Endothelial cell of umbilical vein (primary cell): Measurements from ENCODE around the gene LANCL2. TPM values are rescaled to one million over a fixed set of nuclear protein-coding genes. Genes with fewer than 3 reads are reported as not detected.
"Not testable (repeated sequence)": the region's sequence is repeated elsewhere in the genome, so short reads cannot be mapped to it uniquely, and the experiment has no call there.

Experiments used
- BruUV-seq: library from RNA; stranded (reverse); fragments of 400-500 nt; replicated peaks from 2 replicates; lab custom pipeline; 2021; lab: Mats Ljungman, UMichigan
- CTCF ChIA-PET: fragments of 300-600, 350-600 bp; sonication (Branson Sonifier 250); formaldehyde crosslinking; loops from one replicate; lab custom pipeline; 2021; ENCODE audit warnings: antibody characterized with exemption, inconsistent platforms; lab: Charles Lee
- POLR2A ChIA-PET: fragments of 300-600, 350-600 bp; sonication (Branson Sonifier 250); formaldehyde crosslinking; loops from one replicate; lab custom pipeline; 2021; ENCODE audit warnings: antibody characterized with exemption, inconsistent platforms; lab: Charles Lee
- DNase-seq: peaks from one replicate; pipeline ENCODE4 v3.0.0-alpha.2; 2011; ENCODE audit warnings: low read depth, low spot score
- FAIRE-seq: peaks from 2 replicates; lab custom pipeline; 2011; peaks lifted over from hg19 to GRCh38; lab: Jason Lieb, UNC
- H2AFZ ChIP-seq: 2 replicates; pipeline ENCODE4 v1.6.0; 2012; ENCODE audit warnings: low read depth, low read length, control low read depth, inconsistent platforms
- H3K27ac ChIP-seq: 2 replicates; pipeline ENCODE4 v1.5.1; 2011; ENCODE audit warnings: low read depth, mild to moderate bottlenecking, control low read depth, low read length, moderate library complexity; ENCODE audit not compliant: insufficient read depth
- H3K27me3 ChIP-seq, 2 experiments: 2 replicates each; pipeline versions ENCODE4 v1.6.0 to v1.6.1; 2011; ENCODE audit warnings: low read length in 2 of 2, mixed read lengths in 1 of 2; ENCODE audit not compliant: control insufficient read depth in 2 of 2, insufficient read depth in 2 of 2
- H3K36me3 ChIP-seq, 2 experiments: 2 replicates in 1 of 2; 3 replicates in 1 of 2; pipeline ENCODE4 v1.5.1; 2011; ENCODE audit warnings: low read length in 2 of 2, mild to moderate bottlenecking in 1 of 2, moderate library complexity in 1 of 2; ENCODE audit not compliant: control insufficient read depth in 2 of 2, insufficient read depth in 2 of 2; ENCODE audit errors: extremely low read depth in 1 of 2
- H3K4me1 ChIP-seq: 3 replicates; pipeline ENCODE4 v1.5.1; 2011; ENCODE audit warnings: mild to moderate bottlenecking, low read length; ENCODE audit not compliant: control insufficient read depth, insufficient read depth; ENCODE audit errors: extremely low read depth
- H3K4me2 ChIP-seq: 2 replicates; pipeline ENCODE4 v1.6.1; 2011; ENCODE audit warnings: low read length, control low read depth, mixed read lengths; ENCODE audit not compliant: insufficient read depth
- H3K4me3 ChIP-seq, 3 experiments: fragments of 200-600 bp in 1 of 3; sonication (generic), shearing (Covaris generic) in 1 of 3; replicated peaks in 1 of 3; 2 replicates each; pipeline ENCODE4 v1.5.1; 2011 to 2016; ENCODE audit warnings: control low read depth in 3 of 3, low read length in 3 of 3, mild to moderate bottlenecking in 2 of 3, inconsistent platforms in 1 of 3, low read depth in 1 of 3, moderate library complexity in 1 of 3; ENCODE audit not compliant: insufficient read depth in 1 of 3
- H3K79me2 ChIP-seq: 2 replicates; pipeline ENCODE4 v1.6.0; 2012; ENCODE audit warnings: low read length, inconsistent platforms; ENCODE audit not compliant: control insufficient read depth, insufficient read depth
- H3K9ac ChIP-seq: replicated peaks from 2 replicates; pipeline ENCODE3; 2011; ENCODE audit warnings: low read length, control low read depth; ENCODE audit not compliant: insufficient read depth; ENCODE audit errors: extremely low read depth
- H3K9me1 ChIP-seq: replicated peaks from 3 replicates; pipeline ENCODE4 v1.6.0; 2011; ENCODE audit warnings: mild to moderate bottlenecking, low read length; ENCODE audit not compliant: control insufficient read depth, insufficient read depth; ENCODE audit errors: extremely low read depth
- H3K9me3 ChIP-seq: replicated peaks from 2 replicates; pipeline ENCODE4 v1.5.1; 2012; ENCODE audit warnings: low read length, inconsistent platforms; ENCODE audit not compliant: control insufficient read depth, insufficient read depth
- H4K20me1 ChIP-seq: replicated peaks from 2 replicates; pipeline ENCODE3; 2011; ENCODE audit warnings: mild to moderate bottlenecking, low read length; ENCODE audit not compliant: control insufficient read depth, insufficient read depth; ENCODE audit errors: extremely low read depth
- CTCF ChIP-seq, 2 donors: IDR thresholded peaks; 1 replicate in 1 of 2; 2 replicates in 1 of 2; pipeline ENCODE4 v1.5.1; 2011; ENCODE audit warnings: low read length in 2 of 2, mild to moderate bottlenecking in 2 of 2, moderate library complexity in 2 of 2, control low read depth in 1 of 2, inconsistent platforms in 1 of 2, low read depth in 1 of 2; ENCODE audit not compliant: insufficient read depth in 1 of 2; ENCODE audit errors: extremely low read depth in 1 of 2
- GATA2 ChIP-seq: IDR thresholded peaks from 2 replicates; pipeline ENCODE4 v1.7.0; 2011; ENCODE audit warnings: low read depth, mild to moderate bottlenecking, moderate library complexity, mixed read lengths, low read length; ENCODE audit not compliant: insufficient read length, insufficient read depth
- JUN ChIP-seq: IDR thresholded peaks from 2 replicates; pipeline ENCODE4 v1.6.1; 2011; ENCODE audit warnings: borderline replicate concordance, low read depth; ENCODE audit not compliant: insufficient read length, insufficient read depth
- MAX ChIP-seq: IDR thresholded peaks from 2 replicates; pipeline ENCODE4 v1.6.1; 2011; ENCODE audit not compliant: insufficient read depth, insufficient read length
- MYC ChIP-seq: IDR thresholded peaks from one replicate; pipeline ENCODE4 v1.6.1; 2011; ENCODE audit warnings: mild to moderate bottlenecking, low read depth, low read length
- POLR2A ChIP-seq: IDR thresholded peaks from 2 replicates; pipeline ENCODE4 v1.6.1; 2012; ENCODE audit warnings: low read depth, mild to moderate bottlenecking, control low read depth, low read length
- dilution Hi-C: fragments of 300-500 bp; cut with MboI; formaldehyde crosslinking; loops from one replicate; pipeline ENCODE4 v1.15.0; 2019; ENCODE audit warnings: low sequenced_read_pairs; ENCODE audit not compliant: extremely low pct_ligation_motif_present
- intact Hi-C: fragments of 100-400 bp; cut with micrococcal nuclease; formaldehyde crosslinking; loops from one replicate; pipeline ENCODE4 v1.10.0; 2022
- polyA plus RNA-seq, 4 experiments: library from polyadenylated mRNA; depleted of rRNA in 3 of 4; stranded (reverse) in 3 of 4; unstranded in 1 of 4; fragments of >200 nt; gene quantifications; 2 replicates each; pipeline versions ENCODE4 v1.2.1 to v1.2.3, GENCODE V29; 2011 to 2012; ENCODE audit warnings: missing spikeins in 1 of 4
- total RNA-seq: library from RNA; stranded (reverse); gene quantifications from 2 replicates; pipeline ENCODE4 v1.2.3, GENCODE V29; 2021

Gene LANCL2
- total and polyA plus RNA-seq, 2 donors (not counting 3 experiments of a cell fraction or from before 2014, with no cell fraction given) = 19.2 to 25.3 TPM

- no peak overlapping the region for H3K4me3 ChIP-seq
- dilution Hi-C loops (no loop called here), intact Hi-C loops (no loop called here)
- TF ChIP-seq GATA2 = no peak
- no peak for TF ChIP-seq POLR2A
- TF ChIP-seq MYC = no peak
- no peak for TF ChIP-seq CTCF (IDR thresholded peaks at IDR 0.05; ENCODE audit: extremely low read depth in 1 of 2, insufficient read depth in 1 of 2, low read depth in 1 of 2, low read length in 2 of 2)
- no peak for TF ChIP-seq JUN
- TF ChIP-seq MAX = no peak
- H3K27ac ChIP-seq = no peak overlapping the region
- no peaks in the 10 kb centered on the region for H3K27me3 ChIP-seq
- no peak overlapping the region for H3K4me2 ChIP-seq
- no peaks in the 10 kb centered on the region for H3K4me1 ChIP-seq
- peaks cover 2% of the 10 kb centered on the region for H3K79me2 ChIP-seq
- no peaks in the 10 kb centered on the region for H3K9me3 ChIP-seq
- H3K36me3 ChIP-seq = peaks cover 7 to 20% of the 10 kb centered on the region in 2 experiments
- H2AFZ ChIP-seq = no peak overlapping the region
- FAIRE-seq (no peak), DNase-seq (no peak)
- POLR2A ChIA-PET = no interaction called here
- CTCF ChIA-PET = interaction anchor here (1.1 kb wide), 1 partner anchor 24 kb away, joined by 5 read pairs; no protein-coding TSS in a partner anchor
- no peak overlapping the region for H3K9ac ChIP-seq
- BruUV-seq = no TSS peak
- no peaks in the 10 kb centered on the region for H4K20me1 ChIP-seq
- H3K9me1 ChIP-seq = no peaks in the 10 kb centered on the region
Observed at GRCh38 chr7:55470261-55470660, 105.1 kb downstream of the LANCL2 start.

GRCh38 chr7:55471594-55471993 is 106.5 kb downstream of the LANCL2 start:
- H3K27ac ChIP-seq, CTCF ChIA-PET, H3K27me3 ChIP-seq, intact Hi-C loops, dilution Hi-C loops, DNase-seq, H3K9ac ChIP-seq, H4K20me1 ChIP-seq, H3K79me2 ChIP-seq, H3K9me1 ChIP-seq, H3K4me3 ChIP-seq, FAIRE-seq, H3K4me2 ChIP-seq, POLR2A ChIA-PET, H3K4me1 ChIP-seq, H3K9me3 ChIP-seq, H2AFZ ChIP-seq, BruUV-seq: not testable (repeated sequence)
- peaks cover 5 to 25% of the 10 kb centered on the region in 2 experiments for H3K36me3 ChIP-seq

- peak; percentile 59 for FAIRE-seq
- peaks cover 2 to 26% of the 10 kb centered on the region in 2 experiments for H3K36me3 ChIP-seq
- CTCF ChIA-PET = not testable (repeated sequence)
Observed at GRCh38 chr7:55472406-55472805, 107.3 kb downstream of the LANCL2 start.

More at GRCh38 chr7:55472406-55472805, 107.3 kb downstream of the LANCL2 start:
- dilution Hi-C loops, H4K20me1 ChIP-seq, H3K27ac ChIP-seq, H3K4me2 ChIP-seq, H3K9me1 ChIP-seq, H3K4me1 ChIP-seq, intact Hi-C loops, H3K79me2 ChIP-seq, POLR2A ChIA-PET, H3K4me3 ChIP-seq, H3K27me3 ChIP-seq, H3K9me3 ChIP-seq, H2AFZ ChIP-seq, BruUV-seq, H3K9ac ChIP-seq, DNase-seq: not testable (repeated sequence)
